ENCODE data around the gene GAL3ST2.
A peak's percentile ranks its signal among the peaks of the same experiment; 100 is the strongest.
"Not testable (repeated sequence)": the region's sequence is repeated elsewhere in the genome, so short reads cannot be mapped to it uniquely, and the experiment has no call there.

GAL3ST2 gene

GRCh38 chr2:241798631-241799521 lies 22.3 kb downstream of the GAL3ST2 start:
- DNase-seq (ENCODE audit: insufficient read length, low spot score) (peak; percentile 8), FAIRE-seq (no peak)
- no peak for TF ChIP-seq TAF1 (IDR thresholded peaks at IDR 0.05; ENCODE audit: low read depth, low read length)
- no peak for TF ChIP-seq PAX5 (IDR thresholded peaks at IDR 0.05; ENCODE audit: insufficient read depth, low read length, severe bottlenecking)
- TF ChIP-seq POU2F2 (IDR thresholded peaks at IDR 0.05; ENCODE audit: low read depth, low read length): no peak
- no peak for TF ChIP-seq POLR2A (IDR thresholded peaks at IDR 0.05; ENCODE audit: low read depth, low read length)
- TF ChIP-seq SPI1 (IDR thresholded peaks at IDR 0.05; ENCODE audit: low read depth, low read length): no peak
- no peak for TF ChIP-seq POLR2AphosphoS5 (IDR thresholded peaks at IDR 0.05; ENCODE audit: low read depth, low read length)

GRCh38 chr2:241799522-241800197 lies 23.0 kb downstream of the GAL3ST2 start:
- DNase-seq (ENCODE audit: insufficient read length, low spot score) (peak; percentile 20), FAIRE-seq (no peak)
- TF ChIP-seq POLR2A (IDR thresholded peaks at IDR 0.05; ENCODE audit: low read depth, low read length): no peak
- no peak for TF ChIP-seq POLR2AphosphoS5 (IDR thresholded peaks at IDR 0.05; ENCODE audit: low read depth, low read length)
- no peak for TF ChIP-seq TAF1 (IDR thresholded peaks at IDR 0.05; ENCODE audit: low read depth, low read length)
- no peak for TF ChIP-seq PAX5 (IDR thresholded peaks at IDR 0.05; ENCODE audit: insufficient read depth, low read length, severe bottlenecking)
- TF ChIP-seq SPI1 (IDR thresholded peaks at IDR 0.05; ENCODE audit: low read depth, low read length): no peak
- no peak for TF ChIP-seq POU2F2 (IDR thresholded peaks at IDR 0.05; ENCODE audit: low read depth, low read length)

- FAIRE-seq: peak; percentile 91
- not testable (repeated sequence) for DNase-seq (ENCODE audit: insufficient read length, low spot score)
These were observed 23.7 kb downstream of the GAL3ST2 start for GRCh38 chr2:241800198-241800903.

GRCh38 chr2:241801611-241802420 lies 25.2 kb downstream of the GAL3ST2 start:
- no peak for TF ChIP-seq TAF1 (IDR thresholded peaks at IDR 0.05; ENCODE audit: low read depth, low read length)
- no peak for TF ChIP-seq SPI1 (IDR thresholded peaks at IDR 0.05; ENCODE audit: low read depth, low read length)
- no peak for TF ChIP-seq POLR2A (IDR thresholded peaks at IDR 0.05; ENCODE audit: low read depth, low read length)
- TF ChIP-seq PAX5 (IDR thresholded peaks at IDR 0.05; ENCODE audit: insufficient read depth, low read length, severe bottlenecking): no peak
- TF ChIP-seq POLR2AphosphoS5 (IDR thresholded peaks at IDR 0.05; ENCODE audit: low read depth, low read length): no peak
- TF ChIP-seq POU2F2 (IDR thresholded peaks at IDR 0.05; ENCODE audit: low read depth, low read length): no peak
- no peak for DNase-seq (ENCODE audit: insufficient read length, low spot score)
- peak; percentile 16 for FAIRE-seq

GRCh38 chr2:241802421-241803318 lies 26.0 kb downstream of the GAL3ST2 start:
- peak; percentile 32 for DNase-seq (ENCODE audit: insufficient read length, low spot score)
- TF ChIP-seq POLR2A (IDR thresholded peaks at IDR 0.05; ENCODE audit: low read depth, low read length) (no peak), PAX5 (IDR thresholded peaks at IDR 0.05; ENCODE audit: insufficient read depth, low read length, severe bottlenecking) (no peak), POU2F2 (IDR thresholded peaks at IDR 0.05; ENCODE audit: low read depth, low read length) (no peak), TAF1 (IDR thresholded peaks at IDR 0.05; ENCODE audit: low read depth, low read length) (no peak), POLR2AphosphoS5 (IDR thresholded peaks at IDR 0.05; ENCODE audit: low read depth, low read length) (no peak), SPI1 (IDR thresholded peaks at IDR 0.05; ENCODE audit: low read depth, low read length) (no peak)
- no peak for FAIRE-seq

GRCh38 chr2:241803387-241804325 lies 27.0 kb downstream of the GAL3ST2 start:
- peak; percentile 76 for DNase-seq (ENCODE audit: insufficient read length, low spot score)
- TF ChIP-seq POU2F2 (IDR thresholded peaks at IDR 0.05; ENCODE audit: low read depth, low read length): no peak
- TF ChIP-seq TAF1 (IDR thresholded peaks at IDR 0.05; ENCODE audit: low read depth, low read length): peak; percentile 13; the same call in 1 of the 2 replicates
- peak; percentile 56; the same call in 1 of the 2 replicates for TF ChIP-seq POLR2AphosphoS5 (IDR thresholded peaks at IDR 0.05; ENCODE audit: low read depth, low read length)
- peak; percentile 98 for FAIRE-seq

- TF ChIP-seq POLR2AphosphoS5 (IDR thresholded peaks at IDR 0.05; ENCODE audit: low read depth, low read length) (peak; percentile 4; the same call in 1 of the 2 replicates), POU2F2 (IDR thresholded peaks at IDR 0.05; ENCODE audit: low read depth, low read length) (0 out of 2 replicates have a peak, but pooled peaks have one; percentile 4), TAF1 (IDR thresholded peaks at IDR 0.05; ENCODE audit: low read depth, low read length) (no peak)
- DNase-seq (ENCODE audit: insufficient read length, low spot score) (peak; percentile 58), FAIRE-seq (peak; percentile 20)
These were observed 28.0 kb downstream of the GAL3ST2 start for GRCh38 chr2:241804326-241805229.

GRCh38 chr2:241806217-241806616 lies 29.6 kb downstream of the GAL3ST2 start:
- DNase-seq (ENCODE audit: insufficient read length, low spot score); FAIRE-seq: not testable (repeated sequence)

Data from GM12891 (cell line).